BE2C (cell line): Measurements from ENCODE around the gene DSG3.

ENCODE experiments used
- DNase-seq: peaks from one replicate; pipeline ENCODE4 v3.0.0-alpha.2; 2020
- H3K27me3 ChIP-seq: fragments of 250-450 bp; sonication (Bioruptor Pico); 2 replicates; pipeline ENCODE4 v1.5.1; 2020; ENCODE audit warnings: mild to moderate bottlenecking
- H3K36me3 ChIP-seq: fragments of 250-450 bp; sonication (Bioruptor Pico); 2 replicates; pipeline ENCODE4 v1.5.1; 2020; ENCODE audit warnings: mild to moderate bottlenecking
- H3K4me1 ChIP-seq: fragments of 250-450 bp; sonication (Bioruptor Pico); 2 replicates; pipeline ENCODE4 v1.5.1; 2020
- H3K4me3 ChIP-seq: 2 replicates; pipeline ENCODE4 v1.5.1; 2011; ENCODE audit warnings: low read depth, low read length
- H3K9me3 ChIP-seq: fragments of 250-450 bp; sonication (Bioruptor Pico); 2 replicates; pipeline ENCODE4 v1.5.1; 2020
- TF ChIP-seq, protein P1 (sequence below): IDR thresholded peaks from 2 replicates; pipeline ENCODE4 v1.5.1; 2012; ENCODE audit warnings: mild to moderate bottlenecking, low read depth, low read length

The DSG3 gene

DNA sequence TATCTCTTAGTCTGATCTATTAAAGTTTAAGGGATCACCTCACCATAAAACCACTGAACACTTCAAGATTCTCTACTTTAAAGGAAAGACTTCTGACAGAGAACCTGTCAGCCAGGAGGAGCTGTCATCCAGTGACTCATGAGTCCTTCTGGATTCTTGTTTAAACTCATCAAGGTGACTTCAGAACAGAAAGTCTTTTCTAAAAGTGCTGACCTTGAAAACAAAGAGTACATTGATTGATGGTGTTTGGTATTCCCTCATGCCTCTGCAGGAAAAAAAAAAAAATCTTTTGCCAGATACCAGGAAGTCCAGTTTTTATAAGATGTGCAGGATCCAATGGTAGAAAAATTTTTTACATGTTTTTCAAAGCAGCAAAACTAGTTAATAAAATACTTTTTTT is 62.8 kb downstream of the DSG3 start:
- no peak overlapping the region for H3K4me3 ChIP-seq
- no peak for DNase-seq

DNA sequence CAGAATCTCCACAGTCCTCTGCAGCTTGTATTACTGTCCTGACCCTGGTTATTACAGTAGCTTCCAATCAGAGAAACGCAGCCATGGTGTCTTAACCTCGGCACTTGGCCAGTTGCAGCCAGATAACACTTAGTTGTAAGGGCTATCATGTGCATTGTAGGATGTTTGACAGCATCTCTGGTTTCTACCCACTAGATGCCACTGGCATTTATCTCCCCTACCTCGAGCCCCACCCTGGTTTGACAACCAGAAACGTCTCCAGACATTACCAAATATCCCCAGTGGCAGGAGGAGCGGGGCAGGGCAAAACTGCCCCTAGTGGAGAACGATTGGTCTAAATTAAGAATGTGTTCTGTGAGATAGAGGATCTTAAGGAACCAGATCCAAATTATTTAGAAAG is 63.6 kb downstream of the DSG3 start:
- Histone ChIP-seq H3K4me3 (no peak overlapping the region), H3K36me3 (no peaks in the 10 kb centered on the region), H3K4me1 (no peaks in the 10 kb centered on the region), H3K27me3 (no peaks in the 10 kb centered on the region), H3K9me3 (no peaks in the 10 kb centered on the region)
- no peak for DNase-seq
- TF ChIP-seq, protein P1, sequence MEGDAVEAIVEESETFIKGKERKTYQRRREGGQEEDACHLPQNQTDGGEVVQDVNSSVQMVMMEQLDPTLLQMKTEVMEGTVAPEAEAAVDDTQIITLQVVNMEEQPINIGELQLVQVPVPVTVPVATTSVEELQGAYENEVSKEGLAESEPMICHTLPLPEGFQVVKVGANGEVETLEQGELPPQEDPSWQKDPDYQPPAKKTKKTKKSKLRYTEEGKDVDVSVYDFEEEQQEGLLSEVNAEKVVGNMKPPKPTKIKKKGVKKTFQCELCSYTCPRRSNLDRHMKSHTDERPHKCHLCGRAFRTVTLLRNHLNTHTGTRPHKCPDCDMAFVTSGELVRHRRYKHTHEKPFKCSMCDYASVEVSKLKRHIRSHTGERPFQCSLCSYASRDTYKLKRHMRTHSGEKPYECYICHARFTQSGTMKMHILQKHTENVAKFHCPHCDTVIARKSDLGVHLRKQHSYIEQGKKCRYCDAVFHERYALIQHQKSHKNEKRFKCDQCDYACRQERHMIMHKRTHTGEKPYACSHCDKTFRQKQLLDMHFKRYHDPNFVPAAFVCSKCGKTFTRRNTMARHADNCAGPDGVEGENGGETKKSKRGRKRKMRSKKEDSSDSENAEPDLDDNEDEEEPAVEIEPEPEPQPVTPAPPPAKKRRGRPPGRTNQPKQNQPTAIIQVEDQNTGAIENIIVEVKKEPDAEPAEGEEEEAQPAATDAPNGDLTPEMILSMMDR = no peak

More for the DNA sequence above, 62.8 kb downstream of the DSG3 start:
- TF ChIP-seq, protein P1 = no peak
- Histone ChIP-seq H3K4me1 (no peaks in the 10 kb centered on the region), H3K9me3 (no peaks in the 10 kb centered on the region), H3K27me3 (no peaks in the 10 kb centered on the region), H3K36me3 (no peaks in the 10 kb centered on the region)

DNA sequence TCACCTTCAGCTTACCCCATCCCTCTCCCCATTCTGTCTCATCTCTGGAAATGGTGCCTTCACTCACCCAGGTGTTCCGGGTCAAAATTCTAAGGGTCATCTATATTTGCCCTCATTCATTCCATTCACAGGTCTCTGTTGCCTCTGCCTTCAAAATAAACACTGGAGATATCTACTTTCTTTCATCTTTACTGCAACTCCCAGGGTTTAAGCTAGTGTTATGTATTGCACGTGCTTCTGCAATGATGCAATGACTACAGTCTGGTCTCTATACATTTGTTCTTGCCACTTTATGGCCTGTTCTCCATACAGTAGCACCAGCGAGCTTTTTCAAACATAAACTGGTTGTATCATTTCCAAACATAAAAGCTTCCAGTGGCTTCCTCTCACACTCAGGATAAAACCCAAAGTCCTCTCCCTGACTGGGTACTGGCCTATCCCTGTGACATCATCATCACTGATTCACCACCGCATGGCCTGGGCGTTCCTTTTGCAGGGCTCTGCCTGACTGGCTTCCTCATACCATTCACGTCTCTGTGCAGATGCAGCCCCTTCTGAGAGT is 64.7 kb downstream of the DSG3 start:
- TF ChIP-seq, protein P1 = no peak
- H3K4me3 ChIP-seq = no peak overlapping the region
- DNase-seq = no peak
- no peaks in the 10 kb centered on the region for H3K36me3 ChIP-seq
- H3K27me3 ChIP-seq = no peaks in the 10 kb centered on the region
- H3K4me1 ChIP-seq = no peaks in the 10 kb centered on the region
- no peaks in the 10 kb centered on the region for H3K9me3 ChIP-seq

DNA sequence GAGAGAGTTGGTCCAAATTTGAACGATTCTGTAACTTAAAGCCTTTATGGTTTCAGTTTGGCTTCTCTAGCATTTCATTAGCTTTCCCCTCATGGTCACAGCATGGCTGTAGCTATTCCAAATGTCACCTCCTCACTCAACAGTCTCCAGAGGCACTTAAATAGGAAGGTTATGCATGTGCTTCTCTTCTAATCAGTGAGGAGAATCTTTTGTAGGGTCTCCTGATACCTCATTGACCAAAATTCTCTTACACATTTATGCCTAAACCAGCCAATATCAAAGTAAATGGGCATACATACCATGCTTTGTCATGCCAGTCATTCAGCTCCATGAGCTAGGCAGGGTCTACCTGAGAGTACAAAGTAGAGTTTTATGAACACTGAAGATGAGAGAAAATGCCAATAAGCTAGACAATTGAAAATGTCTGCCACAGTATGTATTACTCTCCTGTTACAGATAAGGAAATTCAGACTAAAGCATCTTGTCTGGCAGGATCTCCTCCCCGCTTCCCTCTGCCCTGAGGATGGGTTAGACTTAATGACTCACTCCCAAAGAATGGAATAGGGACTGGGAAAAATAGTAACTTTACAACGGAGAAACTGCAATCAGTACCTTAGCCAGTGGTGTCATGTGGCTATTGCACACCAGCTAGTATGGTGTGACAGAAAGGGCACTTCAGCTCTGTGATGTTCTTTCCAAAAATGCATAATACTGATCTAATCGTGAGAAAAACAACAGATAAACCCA is 65.8 kb downstream of the DSG3 start:
- TF ChIP-seq, protein P1 = no peak
- H3K4me1 ChIP-seq = no peaks in the 10 kb centered on the region
- DNase-seq = no peak

DNA sequence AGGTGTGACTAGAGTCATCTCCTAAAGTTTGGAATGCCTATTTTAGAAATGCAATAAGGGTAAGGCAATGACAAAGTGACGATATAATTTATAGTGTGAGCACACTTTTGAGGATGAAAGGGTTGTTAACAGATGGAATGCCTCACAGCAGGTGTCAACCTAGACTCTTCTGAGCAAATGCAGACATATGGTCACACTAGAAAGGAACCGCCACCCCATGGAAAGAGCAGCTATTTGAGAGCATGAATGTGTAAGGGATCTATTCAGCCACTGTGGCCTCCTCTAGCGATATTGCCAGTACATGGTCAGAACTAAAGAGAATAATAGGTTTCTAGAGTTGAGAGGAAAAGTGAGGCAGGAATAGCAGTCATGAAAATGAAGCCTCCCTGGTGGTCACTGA is 68.9 kb downstream of the DSG3 start:
- TF ChIP-seq, protein P1 = no peak
- Histone ChIP-seq H3K9me3 (no peaks in the 10 kb centered on the region), H3K27me3 (no peaks in the 10 kb centered on the region), H3K4me3 (no peak overlapping the region), H3K4me1 (no peaks in the 10 kb centered on the region), H3K36me3 (no peaks in the 10 kb centered on the region)
- no peak for DNase-seq

More for the DNA sequence above, 65.8 kb downstream of the DSG3 start:
- no peak overlapping the region for H3K4me3 ChIP-seq
- no peaks in the 10 kb centered on the region for H3K9me3 ChIP-seq
- no peaks in the 10 kb centered on the region for H3K36me3 ChIP-seq
- no peaks in the 10 kb centered on the region for H3K27me3 ChIP-seq

DNA sequence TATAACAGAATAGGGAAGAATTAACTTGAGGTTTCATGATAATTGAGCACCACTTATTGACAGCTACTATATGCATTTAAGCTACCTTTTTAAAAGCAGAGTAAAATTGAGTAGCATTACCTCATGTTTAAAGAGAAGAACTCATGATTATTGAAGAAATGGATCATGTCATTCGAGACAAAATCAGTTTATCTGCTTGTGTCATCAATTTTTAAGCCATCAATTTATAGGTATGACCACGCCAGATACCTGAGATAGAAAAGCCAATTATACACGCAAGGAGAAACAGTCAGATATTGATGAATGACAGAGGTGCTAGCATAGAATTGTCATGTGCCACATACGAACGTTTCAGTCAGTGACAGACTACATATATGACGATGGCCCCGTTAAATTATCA is 78.8 kb downstream of the DSG3 start:
- no peaks in the 10 kb centered on the region for H3K9me3 ChIP-seq
- no peak overlapping the region for H3K4me3 ChIP-seq
- no peak for DNase-seq
- TF ChIP-seq, protein P1 = no peak
- no peaks in the 10 kb centered on the region for H3K27me3 ChIP-seq
- H3K4me1 ChIP-seq = no peaks in the 10 kb centered on the region
- H3K36me3 ChIP-seq = no peaks in the 10 kb centered on the region
